ENCODE measurements around the gene ENTPD6.

The ENTPD6 gene

GRCh38 chr20:25242231-25242630 is 46.7 kb downstream of the ENTPD6 start:
- FAIRE-seq: no peak
- no peak for DNase-seq (ENCODE audit: insufficient read length)
- TF ChIP-seq POLR2A (IDR thresholded peaks at IDR 0.05; ENCODE audit: low read depth, low read length) (no peak), TAF1 (IDR thresholded peaks at IDR 0.05; ENCODE audit: borderline replicate concordance, low read depth, low read length) (no peak), POLR2AphosphoS5 (IDR thresholded peaks at IDR 0.05; ENCODE audit: low read depth, low read length) (no peak)

GRCh38 chr20:25243416-25243979 is 48.0 kb downstream of the ENTPD6 start:
- TF ChIP-seq POLR2A (IDR thresholded peaks at IDR 0.05; ENCODE audit: low read depth, low read length) (no peak), TAF1 (IDR thresholded peaks at IDR 0.05; ENCODE audit: borderline replicate concordance, low read depth, low read length) (no peak), POLR2AphosphoS5 (IDR thresholded peaks at IDR 0.05; ENCODE audit: low read depth, low read length) (no peak)
- FAIRE-seq: no peak
- DNase-seq (ENCODE audit: insufficient read length): no peak

- no peak for DNase-seq (ENCODE audit: insufficient read length)
- TF ChIP-seq TAF1 (IDR thresholded peaks at IDR 0.05; ENCODE audit: borderline replicate concordance, low read depth, low read length): no peak
- no peak for TF ChIP-seq POLR2A (IDR thresholded peaks at IDR 0.05; ENCODE audit: low read depth, low read length)
- TF ChIP-seq POLR2AphosphoS5 (IDR thresholded peaks at IDR 0.05; ENCODE audit: low read depth, low read length): no peak
- no peak for FAIRE-seq
Observed at GRCh38 chr20:25244976-25245375, 49.5 kb downstream of the ENTPD6 start.

GRCh38 chr20:25245461-25245860 is 49.9 kb downstream of the ENTPD6 start:
- FAIRE-seq (no peak), DNase-seq (ENCODE audit: insufficient read length) (no peak)
- TF ChIP-seq POLR2AphosphoS5 (IDR thresholded peaks at IDR 0.05; ENCODE audit: low read depth, low read length) (no peak), POLR2A (IDR thresholded peaks at IDR 0.05; ENCODE audit: low read depth, low read length) (no peak), TAF1 (IDR thresholded peaks at IDR 0.05; ENCODE audit: borderline replicate concordance, low read depth, low read length) (no peak)

- FAIRE-seq (peak; percentile 27), DNase-seq (ENCODE audit: insufficient read length) (no peak)
- no peak for TF ChIP-seq POLR2A (IDR thresholded peaks at IDR 0.05; ENCODE audit: low read depth, low read length)
- no peak for TF ChIP-seq POLR2AphosphoS5 (IDR thresholded peaks at IDR 0.05; ENCODE audit: low read depth, low read length)
- TF ChIP-seq TAF1 (IDR thresholded peaks at IDR 0.05; ENCODE audit: borderline replicate concordance, low read depth, low read length): no peak
Observed at GRCh38 chr20:25246182-25246999, 50.9 kb downstream of the ENTPD6 start.

- TF ChIP-seq POLR2A (IDR thresholded peaks at IDR 0.05; ENCODE audit: low read depth, low read length) (no peak), TAF1 (IDR thresholded peaks at IDR 0.05; ENCODE audit: borderline replicate concordance, low read depth, low read length) (no peak), POLR2AphosphoS5 (IDR thresholded peaks at IDR 0.05; ENCODE audit: low read depth, low read length) (no peak)
- FAIRE-seq: peak; percentile 81
- DNase-seq (ENCODE audit: insufficient read length): no peak
Observed at GRCh38 chr20:25247000-25247517, 51.5 kb downstream of the ENTPD6 start.

GRCh38 chr20:25247518-25247955 is 52.0 kb downstream of the ENTPD6 start:
- FAIRE-seq (no peak), DNase-seq (ENCODE audit: insufficient read length) (no peak)
- TF ChIP-seq POLR2AphosphoS5 (IDR thresholded peaks at IDR 0.05; ENCODE audit: low read depth, low read length): no peak
- no peak for TF ChIP-seq POLR2A (IDR thresholded peaks at IDR 0.05; ENCODE audit: low read depth, low read length)
- no peak for TF ChIP-seq TAF1 (IDR thresholded peaks at IDR 0.05; ENCODE audit: borderline replicate concordance, low read depth, low read length)

- FAIRE-seq: peak; percentile 90
- DNase-seq (ENCODE audit: insufficient read length): peak; percentile 85
- peak; percentile 95 for TF ChIP-seq POLR2A (IDR thresholded peaks at IDR 0.05; ENCODE audit: low read depth, low read length)
- no peak for TF ChIP-seq TAF1 (IDR thresholded peaks at IDR 0.05; ENCODE audit: borderline replicate concordance, low read depth, low read length)
- peak; percentile 91 for TF ChIP-seq POLR2AphosphoS5 (IDR thresholded peaks at IDR 0.05; ENCODE audit: low read depth, low read length)
Observed at GRCh38 chr20:25247956-25248785, 52.7 kb downstream of the ENTPD6 start, which contains the start of gene PYGB. Gene PYGB (plus strand): TSS chr20:25248085. CDS start chr20:25248179, 94 bp downstream.

- FAIRE-seq (no peak), DNase-seq (ENCODE audit: insufficient read length) (no peak)
- TF ChIP-seq TAF1 (IDR thresholded peaks at IDR 0.05; ENCODE audit: borderline replicate concordance, low read depth, low read length): no peak
- no peak for TF ChIP-seq POLR2AphosphoS5 (IDR thresholded peaks at IDR 0.05; ENCODE audit: low read depth, low read length)
- no peak for TF ChIP-seq POLR2A (IDR thresholded peaks at IDR 0.05; ENCODE audit: low read depth, low read length)
Observed at GRCh38 chr20:25248786-25249172, 53.3 kb downstream of the ENTPD6 start.

GRCh38 chr20:25249198-25249931 is 53.9 kb downstream of the ENTPD6 start:
- FAIRE-seq (no peak), DNase-seq (ENCODE audit: insufficient read length) (no peak)
- TF ChIP-seq POLR2A (IDR thresholded peaks at IDR 0.05; ENCODE audit: low read depth, low read length) (no peak), TAF1 (IDR thresholded peaks at IDR 0.05; ENCODE audit: borderline replicate concordance, low read depth, low read length) (no peak), POLR2AphosphoS5 (IDR thresholded peaks at IDR 0.05; ENCODE audit: low read depth, low read length) (no peak)
